ENCODE measurements around the gene GTF2IRD1.
A peak's percentile ranks its signal among the peaks of the same experiment; 100 is the strongest.

GTF2IRD1 gene

GRCh38 chr7:74606909-74607510 lies 153.3 kb downstream of the GTF2IRD1 start:
- H3K4me3 ChIP-seq (ENCODE audit: low read depth in 1 of 2, low read length in 2 of 2): peak overlapping the region; percentile 66 to 69
- H3K27me3 ChIP-seq (ENCODE audit: control insufficient read depth in 1 of 2, insufficient read depth in 2 of 2, low read length in 2 of 2): no peaks in the 10 kb centered on the region
- H3K9me3 ChIP-seq (ENCODE audit: control insufficient read depth in 1 of 2, low read length in 2 of 2): no peaks in the 10 kb centered on the region
- peak overlapping the region; percentile 20 to 43 for H3K9ac ChIP-seq (ENCODE audit: low read depth in 1 of 2, low read length in 2 of 2)
- H3K4me1 ChIP-seq (ENCODE audit: control insufficient read depth in 1 of 2, insufficient read depth in 2 of 2, low read length in 2 of 2): peaks cover 6 to 13% of the 10 kb centered on the region in 2 donors
- H3K36me3 ChIP-seq (ENCODE audit: control insufficient read depth in 1 of 2, insufficient read depth in 2 of 2, low read length in 2 of 2): no peaks in the 10 kb centered on the region
- no peak overlapping the region for H3K27ac ChIP-seq (ENCODE audit: low read depth, low read length)

GRCh38 chr7:74612015-74612829 lies 158.5 kb downstream of the GTF2IRD1 start:
- Histone ChIP-seq H3K9me3 (ENCODE audit: control insufficient read depth in 1 of 2, low read length in 2 of 2) (no peaks in the 10 kb centered on the region), H3K4me1 (ENCODE audit: control insufficient read depth in 1 of 2, insufficient read depth in 2 of 2, low read length in 2 of 2) (peaks cover 4% of the 10 kb centered on the region in 2 donors), H3K27ac (ENCODE audit: low read depth, low read length) (no peak overlapping the region), H3K27me3 (ENCODE audit: control insufficient read depth in 1 of 2, insufficient read depth in 2 of 2, low read length in 2 of 2) (no peaks in the 10 kb centered on the region), H3K36me3 (ENCODE audit: control insufficient read depth in 1 of 2, insufficient read depth in 2 of 2, low read length in 2 of 2) (no peaks in the 10 kb centered on the region), H3K4me3 (ENCODE audit: low read depth in 1 of 2, low read length in 2 of 2) (no peak overlapping the region), H3K9ac (ENCODE audit: low read depth in 1 of 2, low read length in 2 of 2) (no peak overlapping the region)

GRCh38 chr7:74615933-74616780 lies 162.5 kb downstream of the GTF2IRD1 start:
- no peaks in the 10 kb centered on the region for H3K36me3 ChIP-seq (ENCODE audit: control insufficient read depth in 1 of 2, insufficient read depth in 2 of 2, low read length in 2 of 2)
- H3K27me3 ChIP-seq (ENCODE audit: control insufficient read depth in 1 of 2, insufficient read depth in 2 of 2, low read length in 2 of 2): no peaks in the 10 kb centered on the region
- H3K4me1 ChIP-seq (ENCODE audit: control insufficient read depth in 1 of 2, insufficient read depth in 2 of 2, low read length in 2 of 2): peaks cover 0 to 8% of the 10 kb centered on the region in 2 donors
- no peak overlapping the region for H3K9ac ChIP-seq (ENCODE audit: low read depth in 1 of 2, low read length in 2 of 2)
- no peak overlapping the region for H3K4me3 ChIP-seq (ENCODE audit: low read depth in 1 of 2, low read length in 2 of 2)
- no peaks in the 10 kb centered on the region for H3K9me3 ChIP-seq (ENCODE audit: control insufficient read depth in 1 of 2, low read length in 2 of 2)
- H3K27ac ChIP-seq (ENCODE audit: low read depth, low read length): no peak overlapping the region

GRCh38 chr7:74617180-74617744 lies 163.6 kb downstream of the GTF2IRD1 start:
- Histone ChIP-seq H3K27me3 (ENCODE audit: control insufficient read depth in 1 of 2, insufficient read depth in 2 of 2, low read length in 2 of 2) (no peaks in the 10 kb centered on the region), H3K36me3 (ENCODE audit: control insufficient read depth in 1 of 2, insufficient read depth in 2 of 2, low read length in 2 of 2) (no peaks in the 10 kb centered on the region), H3K4me1 (ENCODE audit: control insufficient read depth in 1 of 2, insufficient read depth in 2 of 2, low read length in 2 of 2) (peaks cover 0 to 8% of the 10 kb centered on the region in 2 donors), H3K27ac (ENCODE audit: low read depth, low read length) (no peak overlapping the region), H3K9me3 (ENCODE audit: control insufficient read depth in 1 of 2, low read length in 2 of 2) (no peaks in the 10 kb centered on the region), H3K4me3 (ENCODE audit: low read depth in 1 of 2, low read length in 2 of 2) (no peak overlapping the region), H3K9ac (ENCODE audit: low read depth in 1 of 2, low read length in 2 of 2) (no peak overlapping the region)

- Histone ChIP-seq H3K9me3 (ENCODE audit: control insufficient read depth in 1 of 2, low read length in 2 of 2) (no peaks in the 10 kb centered on the region), H3K9ac (ENCODE audit: low read depth in 1 of 2, low read length in 2 of 2) (no peak overlapping the region), H3K36me3 (ENCODE audit: control insufficient read depth in 1 of 2, insufficient read depth in 2 of 2, low read length in 2 of 2) (no peaks in the 10 kb centered on the region), H3K4me3 (ENCODE audit: low read depth in 1 of 2, low read length in 2 of 2) (no peak overlapping the region), H3K4me1 (ENCODE audit: control insufficient read depth in 1 of 2, insufficient read depth in 2 of 2, low read length in 2 of 2) (peaks cover 0 to 6% of the 10 kb centered on the region in 2 donors), H3K27ac (ENCODE audit: low read depth, low read length) (no peak overlapping the region), H3K27me3 (ENCODE audit: control insufficient read depth in 1 of 2, insufficient read depth in 2 of 2, low read length in 2 of 2) (no peaks in the 10 kb centered on the region)
Measured at GRCh38 chr7:74619235-74619860, 165.6 kb downstream of the GTF2IRD1 start.

- H3K9me3 ChIP-seq (ENCODE audit: control insufficient read depth in 1 of 2, low read length in 2 of 2): no peaks in the 10 kb centered on the region
- H3K27ac ChIP-seq (ENCODE audit: low read depth, low read length): no peak overlapping the region
- H3K4me3 ChIP-seq (ENCODE audit: low read depth in 1 of 2, low read length in 2 of 2): no peak overlapping the region
- H3K36me3 ChIP-seq (ENCODE audit: control insufficient read depth in 1 of 2, insufficient read depth in 2 of 2, low read length in 2 of 2): no peaks in the 10 kb centered on the region
- H3K9ac ChIP-seq (ENCODE audit: low read depth in 1 of 2, low read length in 2 of 2): no peak overlapping the region
- peaks cover 0 to 3% of the 10 kb centered on the region in 2 donors for H3K4me1 ChIP-seq (ENCODE audit: control insufficient read depth in 1 of 2, insufficient read depth in 2 of 2, low read length in 2 of 2)
- H3K27me3 ChIP-seq (ENCODE audit: control insufficient read depth in 1 of 2, insufficient read depth in 2 of 2, low read length in 2 of 2): no peaks in the 10 kb centered on the region
Measured at GRCh38 chr7:74622228-74622749, 168.6 kb downstream of the GTF2IRD1 start.

- H3K36me3 ChIP-seq (ENCODE audit: control insufficient read depth in 1 of 2, insufficient read depth in 2 of 2, low read length in 2 of 2): no peaks in the 10 kb centered on the region
- H3K27ac ChIP-seq (ENCODE audit: low read depth, low read length): no peak overlapping the region
- H3K9ac ChIP-seq (ENCODE audit: low read depth in 1 of 2, low read length in 2 of 2): no peak overlapping the region
- no peak overlapping the region for H3K4me3 ChIP-seq (ENCODE audit: low read depth in 1 of 2, low read length in 2 of 2)
- no peaks in the 10 kb centered on the region for H3K27me3 ChIP-seq (ENCODE audit: control insufficient read depth in 1 of 2, insufficient read depth in 2 of 2, low read length in 2 of 2)
- H3K9me3 ChIP-seq (ENCODE audit: control insufficient read depth in 1 of 2, low read length in 2 of 2): no peaks in the 10 kb centered on the region
- peaks cover 0 to 5% of the 10 kb centered on the region in 2 donors for H3K4me1 ChIP-seq (ENCODE audit: control insufficient read depth in 1 of 2, insufficient read depth in 2 of 2, low read length in 2 of 2)
Measured at GRCh38 chr7:74623135-74623534, 169.4 kb downstream of the GTF2IRD1 start.

GRCh38 chr7:74625446-74625845 lies 171.7 kb downstream of the GTF2IRD1 start:
- H3K27ac ChIP-seq (ENCODE audit: low read depth, low read length): no peak overlapping the region
- no peaks in the 10 kb centered on the region for H3K9me3 ChIP-seq (ENCODE audit: control insufficient read depth in 1 of 2, low read length in 2 of 2)
- no peak overlapping the region for H3K4me3 ChIP-seq (ENCODE audit: low read depth in 1 of 2, low read length in 2 of 2)
- H3K36me3 ChIP-seq (ENCODE audit: control insufficient read depth in 1 of 2, insufficient read depth in 2 of 2, low read length in 2 of 2): no peaks in the 10 kb centered on the region
- no peak overlapping the region for H3K9ac ChIP-seq (ENCODE audit: low read depth in 1 of 2, low read length in 2 of 2)
- H3K4me1 ChIP-seq (ENCODE audit: control insufficient read depth in 1 of 2, insufficient read depth in 2 of 2, low read length in 2 of 2): peaks cover 0 to 7% of the 10 kb centered on the region in 2 donors
- no peaks in the 10 kb centered on the region for H3K27me3 ChIP-seq (ENCODE audit: control insufficient read depth in 1 of 2, insufficient read depth in 2 of 2, low read length in 2 of 2)

- H3K27ac ChIP-seq (ENCODE audit: low read depth, low read length): no peak overlapping the region
- H3K4me1 ChIP-seq (ENCODE audit: control insufficient read depth in 1 of 2, insufficient read depth in 2 of 2, low read length in 2 of 2): peaks cover 0 to 7% of the 10 kb centered on the region in 2 donors
- no peaks in the 10 kb centered on the region for H3K9me3 ChIP-seq (ENCODE audit: control insufficient read depth in 1 of 2, low read length in 2 of 2)
- no peaks in the 10 kb centered on the region for H3K27me3 ChIP-seq (ENCODE audit: control insufficient read depth in 1 of 2, insufficient read depth in 2 of 2, low read length in 2 of 2)
- no peak overlapping the region for H3K4me3 ChIP-seq (ENCODE audit: low read depth in 1 of 2, low read length in 2 of 2)
- H3K36me3 ChIP-seq (ENCODE audit: control insufficient read depth in 1 of 2, insufficient read depth in 2 of 2, low read length in 2 of 2): no peaks in the 10 kb centered on the region
- no peak overlapping the region for H3K9ac ChIP-seq (ENCODE audit: low read depth in 1 of 2, low read length in 2 of 2)
Measured at GRCh38 chr7:74627661-74628411, 174.1 kb downstream of the GTF2IRD1 start.

Data from duodenal mucosa (tissue), 2 donors.